ENCODE measurements around the gene MAF. TPM values are rescaled to one million over a fixed set of nuclear protein-coding genes. Genes with fewer than 3 reads are reported as not detected.

The MAF gene
- total and polyA plus RNA-seq, 7 donors = 6.0 to 52.3 (median 35.2) TPM

- H3K9me3 ChIP-seq = no peaks in the 10 kb centered on the region
- H3K36me3 ChIP-seq (ENCODE audit: insufficient read depth in 1 of 2, low read depth in 1 of 2) = no peaks in the 10 kb centered on the region
- no peak for ATAC-seq
- H3K4me3 ChIP-seq = no peak overlapping the region
- no peak for TF ChIP-seq CTCF (IDR thresholded peaks at IDR 0.05)
- H3K27ac ChIP-seq = no peak overlapping the region
- WGBS, 3 donors = 89 to 93% (median 91%) methylated on average over 6 of the region's 6 CpGs
- DNase-seq = no peak
- H3K4me1 ChIP-seq = peaks cover 9% of the 10 kb centered on the region
- no peaks in the 10 kb centered on the region for H3K27me3 ChIP-seq (ENCODE audit: insufficient read depth in 3 of 3, low read length in 2 of 3)
- intact Hi-C loops (cut with DNase I) = no loop called here
Measured at GRCh38 chr16:79564671-79565107, 35.8 kb downstream of the MAF start.

- Histone ChIP-seq H3K36me3 (ENCODE audit: insufficient read depth in 1 of 2, low read depth in 1 of 2) (no peaks in the 10 kb centered on the region), H3K27ac (no peak overlapping the region), H3K9me3 (no peaks in the 10 kb centered on the region), H3K4me1 (peaks cover 9% of the 10 kb centered on the region), H3K27me3 (ENCODE audit: insufficient read depth in 3 of 3, low read length in 2 of 3) (no peaks in the 10 kb centered on the region), H3K4me3 (no peak overlapping the region)
- 61 to 76% (median 75%) methylated on average over 4 of the region's 4 CpGs for WGBS, 3 donors
- intact Hi-C loops (cut with DNase I) = no loop called here
- no peak for ATAC-seq
- no peak for DNase-seq
- TF ChIP-seq CTCF (IDR thresholded peaks at IDR 0.05) = no peak
Measured at GRCh38 chr16:79563921-79564320, 36.6 kb downstream of the MAF start.

DNA sequence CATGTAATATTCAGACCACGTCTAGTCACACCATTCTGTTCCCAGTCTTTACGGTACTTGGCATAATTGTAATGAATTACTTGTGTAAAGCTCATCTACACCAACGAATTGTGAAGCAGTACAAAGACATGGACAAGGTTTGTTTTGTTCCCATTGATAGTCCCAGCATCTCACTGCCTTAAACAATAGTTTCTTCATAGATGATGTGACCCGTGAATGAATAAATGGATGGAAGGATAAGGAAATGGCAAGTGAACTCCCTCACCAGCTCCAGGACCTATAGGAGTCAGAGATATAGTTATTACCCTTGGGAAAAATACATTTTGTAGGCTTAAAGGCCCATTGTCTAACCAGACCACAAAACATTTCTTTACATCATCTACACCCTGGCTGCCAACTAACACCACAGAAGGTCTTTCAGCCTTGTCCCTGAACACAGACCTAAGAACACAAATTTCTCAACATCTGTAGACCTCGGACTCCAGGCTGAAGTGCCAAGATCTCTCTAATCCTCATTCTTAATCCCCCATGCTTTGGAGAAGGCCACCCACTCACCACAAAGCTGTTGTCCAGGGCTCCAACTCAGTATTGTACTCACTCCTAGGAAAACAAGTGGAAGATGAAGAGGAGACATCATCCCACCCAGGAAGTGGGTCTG lies 38.2 kb downstream of the MAF start:
- TF ChIP-seq CTCF (IDR thresholded peaks at IDR 0.05) = no peak
- intact Hi-C loops (cut with DNase I) = no loop called here
- ATAC-seq (no peak), DNase-seq (no peak)
- H3K27ac ChIP-seq = no peak overlapping the region
- no peaks in the 10 kb centered on the region for H3K27me3 ChIP-seq (ENCODE audit: insufficient read depth in 3 of 3, low read length in 2 of 3)
- no peak overlapping the region for H3K4me3 ChIP-seq
- WGBS, 3 donors = 83 to 84% (median 84%) methylated on average over 5 of the region's 5 CpGs
- no peaks in the 10 kb centered on the region for H3K9me3 ChIP-seq
- peaks cover 9% of the 10 kb centered on the region for H3K4me1 ChIP-seq
- H3K36me3 ChIP-seq (ENCODE audit: insufficient read depth in 1 of 2, low read depth in 1 of 2) = no peaks in the 10 kb centered on the region

DNA sequence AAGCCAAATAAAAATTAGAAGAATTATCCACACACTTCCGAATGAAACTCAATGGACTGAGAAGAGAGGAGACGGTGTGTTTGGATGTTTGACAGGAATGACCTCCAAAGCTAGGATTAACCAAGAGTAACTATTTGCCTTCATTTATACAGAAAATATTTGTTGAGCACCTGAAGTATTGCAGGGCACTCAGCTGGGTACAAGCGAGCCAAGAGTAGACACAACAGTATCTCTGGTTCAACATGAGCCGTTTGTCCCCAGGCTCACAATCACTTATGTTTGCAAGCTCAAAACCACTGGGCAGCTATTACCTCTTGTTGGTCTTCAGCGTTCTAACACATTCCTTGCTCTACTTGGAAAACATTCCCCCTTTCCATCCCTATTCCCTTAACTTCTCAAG lies 38.8 kb downstream of the MAF start:
- ATAC-seq (no peak), DNase-seq (no peak)
- TF ChIP-seq CTCF (IDR thresholded peaks at IDR 0.05) = no peak

DNA sequence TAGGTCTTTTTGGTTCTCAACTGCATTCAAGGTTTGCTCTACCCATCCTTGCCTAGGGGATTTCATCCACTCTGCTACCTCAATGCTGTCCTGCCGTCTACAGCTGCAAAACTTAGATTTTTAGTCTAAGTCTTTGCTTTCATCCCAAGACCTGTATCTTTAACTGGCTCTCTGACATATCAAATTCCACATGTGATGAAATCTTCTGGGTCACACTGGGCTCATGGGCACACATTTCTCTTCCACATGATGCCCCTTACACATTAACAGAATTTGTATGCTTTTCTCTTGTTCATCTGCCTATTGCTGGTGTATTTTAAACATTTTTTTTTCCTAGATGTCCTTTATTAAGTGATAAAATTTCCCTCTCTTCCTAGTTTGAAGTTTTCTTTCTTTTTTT lies 39.6 kb downstream of the MAF start:
- DNase-seq (no peak), ATAC-seq (peak in 2 of 4 donors; percentile 47 to 69)
- Histone ChIP-seq H3K27ac (no peak overlapping the region), H3K9me3 (no peaks in the 10 kb centered on the region), H3K36me3 (ENCODE audit: insufficient read depth in 1 of 2, low read depth in 1 of 2) (no peaks in the 10 kb centered on the region), H3K4me3 (no peak overlapping the region), H3K4me1 (peaks cover 9% of the 10 kb centered on the region), H3K27me3 (ENCODE audit: insufficient read depth in 3 of 3, low read length in 2 of 3) (no peaks in the 10 kb centered on the region)
- 55 to 79% (median 79%) methylated on average over 1 of the region's 1 CpG for WGBS, 3 donors
- TF ChIP-seq CTCF (IDR thresholded peaks at IDR 0.05) = no peak
- intact Hi-C loops (cut with DNase I) = no loop called here

More for the DNA sequence above, 38.8 kb downstream of the MAF start:
- Histone ChIP-seq H3K9me3 (no peaks in the 10 kb centered on the region), H3K27me3 (ENCODE audit: insufficient read depth in 3 of 3, low read length in 2 of 3) (no peaks in the 10 kb centered on the region), H3K36me3 (ENCODE audit: insufficient read depth in 1 of 2, low read depth in 1 of 2) (no peaks in the 10 kb centered on the region), H3K4me3 (no peak overlapping the region), H3K4me1 (peaks cover 9% of the 10 kb centered on the region), H3K27ac (no peak overlapping the region)
- 85 to 95% (median 87%) methylated on average over 5 of the region's 5 CpGs for WGBS, 3 donors
- intact Hi-C loops (cut with DNase I) = no loop called here

All from psoas muscle (tissue), 8 donors.